SK-N-DZ (cell line): Measurements from ENCODE around the gene NYAP2.
A peak's percentile ranks its signal among the peaks of the same experiment; 100 is the strongest.

Experiments used
- DNase-seq: peaks from one replicate; pipeline ENCODE4 v3.0.0-alpha.2; 2015; ENCODE audit warnings: low spot score

NYAP2 gene

GRCh38 chr2:225616372-225616771 is 216.9 kb downstream of the NYAP2 start:
- DNase-seq: no peak

GRCh38 chr2:225616848-225617247 is 217.3 kb downstream of the NYAP2 start:
- no peak for DNase-seq

DNA sequence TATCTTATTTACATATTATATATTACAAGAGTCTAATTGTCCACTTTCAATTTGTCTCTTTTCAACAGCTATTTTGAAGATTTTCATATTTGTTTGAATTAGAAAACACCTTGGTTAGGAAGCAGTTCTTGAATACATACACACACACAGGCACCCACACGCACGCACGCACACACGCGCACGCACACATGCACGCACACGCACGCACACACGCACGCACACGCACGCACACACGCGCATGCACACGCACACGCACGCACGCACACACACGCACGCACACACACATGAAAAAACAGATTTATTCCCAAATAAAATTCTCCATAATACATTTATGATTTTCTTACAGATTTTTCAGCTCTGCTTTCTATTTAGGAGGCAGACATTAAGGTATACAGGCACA is 220.7 kb downstream of the NYAP2 start:
- no peak for DNase-seq

DNA sequence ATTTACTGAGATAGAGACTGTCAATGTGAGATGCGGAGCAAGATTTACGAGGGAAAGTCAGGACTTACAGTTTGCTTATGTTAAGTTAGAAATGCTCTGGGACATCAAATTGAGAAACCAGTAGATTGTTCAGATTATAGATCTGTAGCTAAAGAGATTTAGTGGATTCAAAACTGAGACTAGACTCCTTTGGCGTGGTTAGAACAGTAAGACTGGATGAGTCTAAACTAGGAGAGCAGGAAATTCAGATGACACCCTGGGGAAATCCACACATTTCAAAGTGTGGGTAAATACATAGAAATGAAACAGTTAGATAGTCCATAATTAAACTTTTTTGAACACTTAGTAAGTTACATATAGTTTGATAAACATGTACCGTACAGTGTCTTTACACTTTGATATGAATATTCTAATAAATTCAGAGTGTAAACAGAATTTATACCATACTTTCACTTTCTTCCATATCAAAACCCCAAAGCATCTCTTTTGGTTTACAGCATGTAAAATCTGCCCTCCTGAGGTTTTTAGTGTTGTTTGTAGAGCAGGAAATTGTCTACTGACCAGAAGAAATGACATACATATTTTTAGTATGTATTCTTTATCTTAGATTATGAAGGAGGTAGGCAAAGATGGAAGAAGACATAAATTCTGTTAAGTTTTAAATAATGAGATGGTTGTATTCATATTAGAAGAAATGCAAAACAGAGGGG is 231.5 kb downstream of the NYAP2 start:
- DNase-seq: no peak

DNA sequence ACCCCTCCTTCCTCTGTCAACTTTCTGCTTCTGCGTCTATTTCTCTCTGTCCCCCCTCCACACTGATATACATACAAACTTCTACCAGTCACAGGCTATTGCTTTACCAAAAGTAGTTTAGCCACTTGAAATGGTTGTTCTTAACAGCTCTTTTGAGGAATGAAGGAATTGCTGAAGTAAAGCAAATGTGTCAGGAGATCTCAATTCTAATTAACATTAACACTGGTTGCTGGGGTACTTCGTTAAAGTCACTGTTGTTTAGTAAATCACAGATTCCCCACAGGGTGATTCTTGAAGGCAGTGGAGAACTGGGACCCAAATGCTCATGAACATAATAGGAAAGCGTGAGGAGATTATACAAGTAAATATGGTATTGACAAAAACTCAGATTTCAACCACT is 232.8 kb downstream of the NYAP2 start:
- no peak for DNase-seq

DNA sequence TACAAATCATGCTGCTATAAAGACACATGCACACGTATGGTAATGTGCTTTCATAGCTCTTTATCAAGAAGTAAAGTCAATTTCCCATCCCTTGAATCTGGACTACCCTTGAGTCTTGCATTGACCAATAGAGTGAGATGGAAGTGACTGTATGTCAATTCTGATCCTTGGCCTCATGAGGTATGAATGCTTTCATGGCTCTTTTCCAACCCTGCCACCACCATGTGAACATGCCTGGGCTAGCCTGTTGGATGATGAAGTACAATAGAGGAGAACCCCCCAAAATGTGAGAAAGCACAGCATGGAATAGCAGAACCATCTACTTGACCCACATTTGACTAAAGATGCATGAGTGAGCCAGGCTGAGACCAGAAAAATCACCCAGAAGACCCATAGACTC is 237.0 kb downstream of the NYAP2 start:
- no peak for DNase-seq

GRCh38 chr2:225637259-225637658 is 237.7 kb downstream of the NYAP2 start:
- DNase-seq: no peak

GRCh38 chr2:225640550-225640949 is 241.0 kb downstream of the NYAP2 start:
- no peak for DNase-seq

- no peak for DNase-seq
Observed at GRCh38 chr2:225649274-225649673, 249.8 kb downstream of the NYAP2 start.

DNA sequence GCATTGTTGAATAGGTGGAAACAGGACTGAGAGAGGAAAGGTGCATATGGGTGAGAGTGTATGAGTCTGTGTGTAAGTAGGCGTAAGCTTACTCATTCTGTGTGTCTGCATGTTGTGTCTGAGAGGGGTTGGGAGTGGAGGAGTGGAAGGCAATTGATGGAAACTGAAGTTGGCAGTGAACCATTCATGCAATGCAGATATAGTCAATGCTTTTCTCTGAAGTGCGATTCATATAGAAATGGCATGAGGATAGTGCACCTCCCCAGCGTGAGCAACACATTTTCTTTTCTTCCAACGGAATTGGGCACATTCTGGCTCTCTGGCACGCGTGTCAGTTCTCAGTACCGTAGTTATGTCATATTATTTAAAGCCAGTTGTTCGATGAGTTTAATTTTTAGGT is 250.5 kb downstream of the NYAP2 start:
- no peak for DNase-seq

- DNase-seq: peak; percentile 67
Observed at GRCh38 chr2:225660262-225661131, 261.0 kb downstream of the NYAP2 start.

- DNase-seq: no peak
Observed at GRCh38 chr2:225662101-225662500, 262.6 kb downstream of the NYAP2 start.

GRCh38 chr2:225667445-225667844 is 267.9 kb downstream of the NYAP2 start:
- DNase-seq: no peak

- DNase-seq: peak; percentile 69
Observed at GRCh38 chr2:225668606-225669266, 269.2 kb downstream of the NYAP2 start.

DNA sequence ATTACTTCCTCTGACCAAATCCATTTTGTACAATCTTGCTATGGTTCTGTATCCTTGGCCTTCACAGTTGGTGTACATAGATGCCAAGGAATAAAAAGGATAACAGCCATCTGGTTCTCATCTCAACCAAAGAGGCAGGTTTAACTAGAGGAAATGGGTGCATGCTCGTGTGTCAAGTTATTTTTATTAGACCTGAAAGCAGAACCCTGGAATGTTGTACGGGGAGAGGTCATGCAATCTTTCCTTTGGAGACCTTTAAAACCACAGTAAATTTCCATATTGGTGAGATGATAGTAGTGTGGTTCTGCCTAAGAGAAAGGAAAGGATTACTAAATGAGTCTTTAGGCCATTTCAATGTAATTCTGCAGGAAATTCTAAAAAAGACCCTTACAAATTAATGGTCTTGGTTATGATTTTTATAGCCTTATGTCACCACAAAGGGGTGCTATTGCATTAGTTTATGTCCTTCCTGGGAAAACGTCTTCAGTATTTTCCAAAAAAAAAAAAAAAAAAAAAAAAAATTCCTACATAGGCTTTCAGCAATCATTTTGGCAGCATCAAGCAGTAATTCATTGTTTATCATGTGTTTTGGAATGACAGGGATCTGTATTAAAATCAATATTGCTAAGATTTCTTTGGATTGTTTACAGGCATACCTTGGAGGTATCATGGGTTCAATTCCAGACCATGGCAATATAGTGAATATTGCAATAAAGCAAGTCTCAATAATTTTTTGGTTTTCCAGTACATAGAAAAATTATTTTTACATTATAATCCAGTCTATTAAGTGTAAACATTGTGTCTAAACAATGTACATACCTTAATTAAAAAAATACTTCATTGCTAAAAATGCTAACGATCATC is 270.8 kb downstream of the NYAP2 start:
- peak; percentile 38 for DNase-seq

DNA sequence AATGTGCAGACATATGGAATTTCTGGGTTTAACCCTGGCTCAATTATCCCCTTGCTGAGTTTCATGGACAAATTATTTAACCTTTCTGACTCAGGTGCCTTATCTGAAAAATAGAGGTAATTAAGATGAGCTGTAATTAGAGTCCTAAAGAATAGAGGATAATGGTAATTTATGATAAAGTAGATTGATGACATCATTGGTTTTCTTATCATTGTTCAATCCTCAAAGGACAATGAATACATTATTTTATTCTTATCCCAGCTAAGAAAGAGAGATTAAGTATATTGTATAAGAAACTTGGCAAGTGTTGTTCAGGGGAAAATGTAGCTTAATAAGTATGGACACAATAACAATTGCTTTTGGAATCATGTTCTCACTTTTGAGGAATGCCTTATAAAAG is 279.3 kb downstream of the NYAP2 start:
- no peak for DNase-seq

DNA sequence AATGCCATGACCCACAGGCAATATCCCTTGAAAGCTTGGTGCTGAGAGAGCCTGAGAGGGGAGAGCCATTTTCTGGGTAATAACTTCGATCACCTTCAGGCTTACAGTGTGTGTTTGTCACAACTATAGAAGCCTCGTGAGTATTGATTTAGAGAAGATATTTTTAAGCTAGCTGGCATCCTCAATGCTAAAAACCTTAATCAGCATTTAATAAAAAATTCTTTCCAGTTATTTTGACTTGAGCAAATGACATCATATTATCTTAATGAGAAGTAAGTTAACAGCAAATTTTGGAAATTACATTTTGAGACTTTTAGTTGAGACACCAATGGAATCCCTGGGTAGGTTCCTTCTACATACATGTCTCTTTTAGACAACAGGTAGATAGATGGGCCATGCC is 283.7 kb downstream of the NYAP2 start:
- DNase-seq: no peak

DNA sequence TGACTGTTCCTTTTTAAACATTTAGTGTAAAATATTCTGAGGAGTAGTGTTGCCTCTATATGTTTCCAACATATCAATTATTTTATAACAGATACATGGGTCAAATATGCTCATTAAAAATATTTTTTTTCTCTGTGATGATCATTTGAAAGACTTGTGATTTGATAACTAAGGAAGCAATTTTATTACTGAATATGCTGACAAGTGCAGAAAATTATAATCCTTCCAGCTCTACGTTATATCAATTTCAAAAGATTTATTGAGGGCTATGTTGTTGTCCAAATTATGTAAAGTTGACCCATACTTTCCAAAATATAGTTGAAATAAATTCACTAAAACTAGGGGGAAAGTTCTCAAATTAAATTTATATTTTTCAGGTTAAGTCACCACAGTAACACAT is 290.6 kb downstream of the NYAP2 start:
- no peak for DNase-seq

DNA sequence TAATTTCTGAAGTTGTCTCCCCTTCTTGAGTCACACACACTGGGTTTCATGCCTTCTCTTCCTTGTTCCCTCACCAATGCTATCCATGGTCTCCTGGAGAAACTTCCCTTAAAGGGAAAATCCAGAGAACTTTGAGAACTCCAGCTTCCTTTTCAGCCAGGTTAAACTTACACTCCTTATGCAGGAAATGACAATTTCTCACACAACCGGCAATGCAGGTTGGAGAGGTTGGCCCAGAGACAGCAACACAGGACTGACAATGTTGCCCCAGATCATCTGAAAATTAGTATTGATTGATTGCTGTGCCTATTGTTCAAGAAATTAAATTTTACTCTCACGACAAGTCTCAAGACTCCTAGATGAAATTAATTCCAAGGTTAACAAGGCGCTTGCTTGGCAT is 292.2 kb downstream of the NYAP2 start:
- DNase-seq: no peak

DNA sequence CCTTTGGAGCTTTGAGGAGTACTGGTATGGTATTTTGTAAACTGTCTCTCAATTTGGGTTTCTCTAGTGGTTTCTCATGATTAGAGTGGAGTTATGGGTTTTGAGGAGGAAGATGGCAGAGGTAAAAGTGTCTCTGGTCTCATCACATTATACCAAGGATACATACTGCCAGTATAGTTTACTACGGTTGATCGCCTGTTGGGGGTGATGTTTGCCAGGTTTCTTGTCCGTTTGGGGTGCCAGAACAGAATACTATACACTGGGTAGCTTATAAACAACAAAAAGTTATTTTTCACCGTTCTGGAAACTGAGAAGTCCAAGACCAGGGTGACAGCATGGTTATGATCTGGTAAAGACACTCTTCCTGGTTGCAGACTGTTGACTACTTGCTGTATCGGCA is 293.7 kb downstream of the NYAP2 start:
- no peak for DNase-seq

- no peak for DNase-seq
Observed at GRCh38 chr2:225694664-225695063, 295.2 kb downstream of the NYAP2 start.

GRCh38 chr2:225697936-225698335 is 298.4 kb downstream of the NYAP2 start:
- no peak for DNase-seq
